GM18499 (cell line): ENCODE measurements around the gene DAPK1.

Experiments
- ATAC-seq: cut with Tn5 transposase; IDR thresholded peaks from one replicate; pipeline ENCODE4 v1.9.1; 2021; ENCODE audit warnings: moderate number of reproducible peaks; ENCODE audit not compliant: insufficient read depth, unreplicated experiment

DAPK1 gene

DNA sequence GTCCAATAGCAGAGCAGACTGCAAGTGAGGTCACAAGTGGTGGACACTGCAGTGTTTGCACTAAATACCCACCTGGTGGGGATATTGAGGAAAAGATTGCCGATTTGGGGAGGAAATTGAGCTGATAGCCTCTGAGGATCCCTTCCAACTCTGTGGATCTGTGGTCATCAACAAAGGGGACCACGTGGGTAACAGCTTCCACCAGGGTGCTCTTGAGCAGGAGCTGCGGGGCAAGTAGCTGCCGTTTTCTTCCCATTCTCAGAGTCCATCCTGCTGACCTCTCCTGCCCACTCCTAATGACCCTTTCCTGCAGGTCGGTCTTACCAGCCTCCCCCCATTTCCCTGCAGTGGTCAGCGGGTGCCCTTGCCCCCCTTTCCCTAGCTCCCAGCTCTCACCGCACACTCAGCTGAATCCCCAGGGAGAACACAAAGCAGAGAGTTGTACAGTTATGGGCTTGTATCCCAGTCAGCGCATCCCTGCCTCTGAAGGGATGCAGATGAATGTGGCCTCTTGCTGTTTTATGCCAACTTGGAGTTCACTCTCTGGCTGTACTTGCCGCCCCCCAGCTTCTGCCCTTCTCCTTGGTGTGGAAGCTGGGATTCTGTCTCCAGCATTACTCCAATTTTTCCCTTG is 18.0 kb downstream of the DAPK1 start:
- no peak for ATAC-seq

DNA sequence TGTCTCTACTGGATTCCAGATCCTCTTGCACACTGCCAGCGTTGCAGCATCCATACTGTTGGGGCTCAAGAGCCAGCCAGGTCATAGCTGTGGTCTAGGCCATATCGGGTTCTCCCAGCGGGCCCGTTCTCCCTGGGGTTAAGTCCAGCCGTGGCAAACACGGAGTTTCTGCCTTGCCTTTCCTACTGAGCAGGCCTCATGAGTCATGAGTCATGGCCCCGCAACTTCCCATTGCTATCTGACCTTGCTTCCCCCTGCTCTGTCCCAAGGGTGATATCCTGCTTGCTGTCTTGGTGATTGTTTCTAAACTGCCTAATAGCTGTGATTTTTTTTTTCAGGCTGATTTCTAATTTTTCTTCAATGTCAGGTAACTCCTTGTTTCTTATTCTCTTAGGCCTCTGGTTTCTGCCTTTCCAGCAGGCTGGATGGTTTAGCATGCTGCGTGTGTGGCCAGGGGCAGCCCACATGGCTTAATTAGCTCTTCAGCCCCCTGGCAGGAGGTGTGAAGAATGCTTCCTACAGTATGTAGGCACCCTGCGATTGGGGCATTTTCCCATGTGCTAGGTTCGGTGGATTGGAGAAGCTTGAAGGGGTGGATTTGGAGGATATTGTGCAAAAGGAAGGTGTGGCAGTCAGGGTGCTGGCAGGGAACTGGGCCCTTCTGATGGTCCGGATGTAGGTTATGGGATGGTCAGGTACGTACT is 18.7 kb downstream of the DAPK1 start:
- ATAC-seq, result no peak

DNA sequence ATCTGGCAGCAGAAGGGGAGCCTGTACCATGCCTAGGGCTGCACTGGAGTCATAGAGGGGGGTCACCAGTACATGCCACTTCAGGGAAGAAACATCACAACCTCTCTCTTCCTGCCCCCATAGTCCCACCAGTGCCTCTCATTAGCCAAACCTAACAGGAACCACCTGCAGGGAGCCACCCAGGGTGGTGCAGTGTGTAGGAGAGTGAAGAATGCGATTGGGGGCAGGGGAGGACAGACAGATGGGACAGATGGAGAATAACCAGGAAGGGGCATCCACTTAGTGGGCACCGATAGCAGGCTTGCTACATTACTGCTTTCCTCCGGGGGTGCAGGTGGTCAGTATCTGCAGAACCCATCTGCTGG is 19.2 kb downstream of the DAPK1 start:
- no peak for ATAC-seq

- no peak for ATAC-seq
These were observed 20.1 kb downstream of the DAPK1 start for GRCh38 chr9:87517732-87518131.

- ATAC-seq, result no peak
These were observed 21.2 kb downstream of the DAPK1 start for GRCh38 chr9:87518702-87519335.

GRCh38 chr9:87519461-87519860 is 21.8 kb downstream of the DAPK1 start:
- no peak for ATAC-seq

DNA sequence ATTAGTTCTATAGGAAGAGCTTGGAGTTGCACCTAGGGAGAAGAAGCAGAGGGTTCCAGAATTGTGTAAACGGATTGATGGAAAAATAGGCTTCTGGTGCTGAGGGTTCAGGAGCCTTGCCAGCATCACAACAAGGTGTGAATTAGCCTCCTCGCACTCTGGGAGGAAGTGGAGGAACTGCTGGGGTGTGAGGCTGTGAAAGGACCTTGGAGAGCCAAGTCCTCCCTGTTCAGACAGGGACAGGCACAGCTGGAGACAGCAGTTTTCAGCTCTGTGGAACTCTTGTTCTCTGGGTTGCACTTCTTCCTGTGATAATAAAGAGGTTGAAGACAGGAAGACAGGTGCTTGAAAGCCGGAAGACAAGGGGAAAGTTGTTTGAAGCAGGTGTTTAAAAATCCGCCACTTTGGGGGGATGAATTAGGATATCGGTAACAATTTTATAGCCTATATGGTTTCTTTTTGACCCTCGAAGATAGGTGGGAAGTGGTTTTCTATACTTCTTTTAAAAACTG is 22.6 kb downstream of the DAPK1 start:
- no peak for ATAC-seq

DNA sequence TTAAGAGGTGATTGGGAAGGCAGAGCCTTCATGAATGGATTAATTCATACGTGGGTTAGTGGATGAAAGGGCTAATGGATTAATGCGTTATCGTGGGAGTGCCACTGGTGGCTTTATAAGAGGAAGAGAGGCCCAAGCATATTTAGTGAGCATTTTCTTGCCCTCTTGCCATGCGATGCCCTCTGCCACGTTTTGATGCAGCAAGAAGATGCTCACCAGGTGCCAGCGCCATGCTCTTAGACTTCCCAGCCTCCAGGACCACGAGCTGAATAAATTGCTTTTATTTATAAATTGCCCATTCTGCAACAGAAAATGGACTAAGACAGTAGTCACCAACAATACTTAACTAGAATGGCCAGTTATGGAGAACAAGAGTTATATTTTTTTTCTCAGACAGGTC is 24.2 kb downstream of the DAPK1 start:
- ATAC-seq, result no peak

- no peak for ATAC-seq
These were observed 26.4 kb downstream of the DAPK1 start for GRCh38 chr9:87524061-87524460.

DNA sequence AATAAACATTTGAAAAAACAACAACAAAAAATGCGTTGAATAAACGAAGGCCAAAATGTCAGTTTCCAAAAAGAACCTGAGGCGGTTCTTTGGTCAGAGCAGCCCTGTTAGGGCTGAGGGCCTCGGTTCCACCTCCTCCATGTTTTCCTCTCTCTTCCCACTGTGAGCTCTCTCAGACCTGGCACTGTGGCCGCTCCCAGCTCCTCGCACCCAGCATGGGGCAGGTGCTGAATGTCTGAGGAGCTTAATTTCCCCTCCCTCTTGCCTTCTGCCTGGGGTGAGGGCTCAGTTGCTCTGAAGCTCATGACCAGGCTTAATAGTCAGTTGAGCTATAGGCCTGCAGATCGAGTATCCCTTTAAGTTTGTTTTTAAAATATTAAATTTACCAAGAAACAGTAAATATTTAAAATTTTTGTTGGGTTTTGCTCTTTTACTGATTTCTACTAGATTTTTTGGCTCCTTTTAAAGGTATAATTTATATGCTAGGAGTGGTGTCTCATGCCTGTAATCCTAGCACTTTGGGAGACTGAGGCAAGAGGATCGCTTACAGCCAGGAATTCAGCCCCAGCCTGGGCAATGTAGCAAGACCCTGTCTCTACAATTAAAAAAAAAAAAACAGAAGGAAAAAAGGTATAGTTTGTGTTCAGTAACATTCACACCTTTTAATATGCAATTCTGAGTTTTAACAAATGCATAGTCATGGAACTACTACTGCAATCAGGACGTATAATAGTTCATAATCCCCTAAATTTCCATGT is 28.1 kb downstream of the DAPK1 start:
- ATAC-seq, result no peak

DNA sequence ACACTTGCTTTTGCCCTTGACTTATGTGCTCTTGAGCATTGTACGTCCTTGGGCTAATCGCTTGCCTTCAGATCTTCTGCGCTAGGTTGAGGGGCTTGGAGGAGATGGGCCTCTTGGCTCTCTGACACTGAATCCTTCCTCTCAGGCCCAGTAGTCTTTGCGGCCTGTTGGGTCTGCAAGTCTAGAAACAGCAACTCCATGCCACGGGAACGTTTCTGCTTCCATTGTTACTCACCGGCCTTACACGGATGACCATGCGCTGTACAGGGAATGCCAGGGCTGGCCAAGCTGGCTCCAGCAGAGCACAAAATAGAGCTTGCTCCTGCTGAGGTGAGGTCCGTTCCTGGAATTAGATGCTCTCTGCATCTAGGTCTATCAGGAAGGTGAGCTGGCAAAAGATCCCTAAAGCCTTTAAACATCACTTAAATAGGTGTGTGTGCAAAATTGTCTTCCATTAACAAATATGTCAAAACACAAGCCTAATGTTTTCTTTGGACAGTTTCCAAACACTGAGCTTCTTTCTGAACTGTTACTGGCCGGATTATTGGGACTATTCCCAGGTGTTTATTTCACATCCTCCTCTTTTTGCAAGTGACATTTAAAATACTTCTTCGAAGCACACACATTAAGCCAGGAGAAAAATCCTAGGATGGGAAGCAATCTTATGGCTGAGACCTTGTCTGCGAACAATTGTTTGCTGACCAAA is 29.7 kb downstream of the DAPK1 start:
- ATAC-seq, result no peak

DNA sequence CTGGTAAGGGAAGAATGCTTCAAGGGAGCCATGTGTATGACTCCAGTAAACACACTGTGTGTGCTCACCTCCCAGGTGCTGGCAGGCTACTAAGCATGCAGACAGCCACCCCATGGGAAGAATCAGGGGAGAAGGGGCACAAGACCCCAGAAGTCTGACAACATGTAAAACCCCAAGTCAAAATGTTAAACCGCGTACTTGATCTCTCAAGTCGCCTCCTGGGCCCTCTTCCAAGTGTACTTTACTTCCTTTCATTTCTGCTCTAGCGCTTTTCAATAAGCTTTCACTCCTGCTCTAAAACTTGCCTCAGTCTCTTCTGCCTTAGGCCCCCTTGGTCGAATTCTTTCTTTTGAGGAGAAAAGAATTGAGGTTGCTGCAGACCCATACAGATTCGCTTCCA is 31.3 kb downstream of the DAPK1 start:
- no peak for ATAC-seq

DNA sequence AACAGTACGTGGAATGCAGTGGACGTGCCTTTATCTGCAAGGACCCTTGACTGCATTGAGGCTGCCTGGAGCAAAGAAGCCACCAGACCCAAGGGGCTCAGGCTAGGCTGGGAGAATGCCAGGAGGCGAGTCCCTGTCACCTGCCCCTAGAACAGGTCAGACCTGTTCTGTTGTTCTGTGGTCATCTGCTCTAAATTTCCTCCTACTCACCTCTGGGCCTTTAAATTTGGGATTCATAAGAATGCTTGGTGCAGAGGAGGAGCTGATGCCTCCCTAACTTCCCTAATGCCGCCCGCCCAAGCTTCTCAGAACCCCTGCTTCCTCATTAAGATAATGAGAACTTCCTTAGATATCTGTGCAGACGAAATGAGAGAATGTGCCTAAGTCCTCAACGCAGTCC is 32.0 kb downstream of the DAPK1 start:
- ATAC-seq, result no peak

DNA sequence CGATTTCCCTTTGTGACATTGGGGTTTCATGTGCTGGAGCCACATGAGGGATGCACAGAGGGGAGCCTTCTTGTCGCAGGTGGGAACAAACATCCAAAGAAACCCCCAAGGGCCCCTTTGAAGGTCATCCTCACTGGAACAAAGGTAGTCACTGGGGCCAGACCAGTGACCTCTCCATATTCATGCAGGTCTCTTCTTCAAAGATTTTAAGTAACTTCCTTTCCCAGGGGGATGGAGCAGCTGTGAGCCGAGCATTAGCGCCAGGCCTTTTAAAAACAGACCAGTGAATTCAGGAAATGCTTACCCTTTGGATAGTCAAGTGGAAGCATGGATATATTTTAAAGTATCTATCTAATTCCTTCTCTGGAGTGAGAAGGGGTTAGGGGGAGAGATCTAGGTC is 33.0 kb downstream of the DAPK1 start:
- ATAC-seq, result no peak

DNA sequence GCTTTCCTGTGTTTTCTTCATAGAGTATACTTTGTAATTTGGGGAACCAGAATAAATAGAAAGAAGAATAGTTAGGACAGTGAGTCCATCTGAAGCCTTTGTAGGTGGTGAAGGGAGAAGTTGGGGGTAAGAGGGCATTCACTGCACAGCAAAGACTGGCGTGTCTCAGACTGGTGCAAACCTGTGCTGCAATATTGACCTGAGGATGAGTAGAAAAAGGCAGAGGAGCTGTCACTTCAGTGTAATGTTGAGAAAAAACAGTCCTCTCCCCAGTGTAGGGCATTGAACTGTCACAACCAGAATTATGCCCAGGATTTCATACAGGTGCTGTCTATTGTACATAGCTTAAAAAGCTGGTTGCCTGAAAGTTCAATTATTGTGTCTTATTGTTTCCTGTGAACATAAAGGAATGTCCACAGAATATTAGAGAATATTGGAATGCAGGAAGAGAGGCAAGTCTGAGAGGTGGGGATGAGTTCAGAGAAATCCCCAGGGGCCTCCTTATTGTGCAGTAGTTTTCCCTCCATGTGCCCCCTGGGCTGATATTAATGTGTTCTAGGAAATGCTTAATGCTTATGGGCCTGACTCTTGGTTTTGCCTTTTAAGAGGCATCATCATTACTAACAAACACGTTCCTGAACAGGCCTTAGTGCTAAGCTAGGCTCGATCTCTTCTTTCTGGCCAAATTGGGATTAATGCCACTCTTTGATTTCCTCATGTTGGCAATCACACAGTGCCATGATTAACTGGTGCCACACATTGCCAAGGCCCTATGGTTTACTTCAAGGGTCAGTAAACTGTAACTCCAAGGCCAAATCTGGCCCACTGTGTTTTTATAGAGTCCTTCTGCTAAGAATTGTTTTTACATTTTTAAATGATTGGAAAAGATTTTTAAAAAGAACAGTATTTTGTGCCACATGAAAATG is 34.0 kb downstream of the DAPK1 start:
- no peak for ATAC-seq

DNA sequence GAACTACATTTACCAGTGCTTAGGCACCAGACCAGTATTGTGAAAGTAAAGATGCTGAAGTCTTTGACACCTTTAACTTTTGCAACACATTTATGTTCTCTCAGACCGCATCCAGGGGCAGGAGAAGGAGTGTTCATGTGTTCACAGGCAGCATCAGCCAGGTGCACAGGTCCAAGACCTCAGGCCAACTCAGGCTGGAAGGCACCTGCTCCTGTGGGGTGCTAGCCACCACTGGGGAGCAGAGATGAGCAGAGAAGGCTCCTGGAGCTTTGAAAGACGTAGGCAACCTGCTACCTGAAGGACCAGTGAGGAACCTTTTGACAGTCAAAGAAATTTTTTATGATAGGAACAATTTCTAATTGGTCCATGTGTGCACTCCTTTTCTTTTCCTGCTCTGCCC is 35.6 kb downstream of the DAPK1 start:
- no peak for ATAC-seq

DNA sequence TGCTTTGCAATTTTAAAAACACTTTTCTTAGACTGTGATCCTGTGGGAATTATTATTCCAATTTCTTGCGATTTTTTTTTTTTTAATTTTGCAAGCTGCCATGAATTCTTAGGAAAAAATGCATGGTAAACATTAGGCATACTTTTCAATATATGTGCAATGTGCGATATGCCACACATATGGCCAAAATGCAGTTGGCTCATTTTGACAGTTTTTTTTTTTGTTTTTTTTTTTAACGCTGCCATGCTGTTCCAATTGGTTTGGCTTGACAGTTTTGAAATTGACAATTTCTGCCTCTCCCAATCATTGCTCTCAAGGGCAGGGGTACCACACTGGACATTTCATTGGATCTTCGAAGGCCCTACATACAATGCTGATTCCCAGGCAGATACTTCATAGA is 36.4 kb downstream of the DAPK1 start:
- no peak for ATAC-seq

DNA sequence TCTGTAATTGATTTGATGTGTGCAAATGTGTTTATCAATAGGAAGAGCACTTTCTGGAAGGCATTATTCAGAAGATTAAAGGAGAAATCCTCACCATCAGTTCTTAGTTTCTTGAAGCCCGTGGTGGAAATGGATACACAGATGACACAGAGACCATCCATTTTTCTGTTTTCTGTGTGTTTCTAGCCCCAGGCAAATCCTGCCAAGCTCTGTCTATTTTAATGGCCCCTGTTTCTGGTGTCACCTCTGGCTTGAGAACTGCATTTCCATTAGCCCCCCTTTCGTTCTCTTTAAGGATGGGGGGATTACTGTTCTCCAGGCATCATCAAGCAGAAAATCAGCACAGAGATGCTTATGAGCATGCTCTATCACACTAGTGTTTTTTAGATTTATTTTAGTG is 37.3 kb downstream of the DAPK1 start:
- no peak for ATAC-seq

- ATAC-seq, result peak; percentile 69
These were observed 38.3 kb downstream of the DAPK1 start for GRCh38 chr9:87535817-87536539.
